Body of pancreas (tissue), 4 donors: ENCODE measurements around the gene SOX12.

ENCODE experiments used
- POLR2A ChIP-seq, 3 donors: fragments of 450-650 bp; IDR thresholded peaks; one replicate each; pipeline ENCODE4 v1.6.1; 2016; ENCODE audit warnings: antibody characterized with exemption in 3 of 3, mild to moderate bottlenecking in 2 of 3
- TF ChIP-seq, protein P1 (sequence below), 7 experiments: fragments of 450-650 bp in 4 of 7; fragments of 200-600 bp in 3 of 7; sonication (generic) in 3 of 7; IDR thresholded peaks; one replicate each; pipeline ENCODE4 v1.5.1; 2016 to 2019; ENCODE audit warnings: antibody characterized with exemption in 7 of 7

DNA sequence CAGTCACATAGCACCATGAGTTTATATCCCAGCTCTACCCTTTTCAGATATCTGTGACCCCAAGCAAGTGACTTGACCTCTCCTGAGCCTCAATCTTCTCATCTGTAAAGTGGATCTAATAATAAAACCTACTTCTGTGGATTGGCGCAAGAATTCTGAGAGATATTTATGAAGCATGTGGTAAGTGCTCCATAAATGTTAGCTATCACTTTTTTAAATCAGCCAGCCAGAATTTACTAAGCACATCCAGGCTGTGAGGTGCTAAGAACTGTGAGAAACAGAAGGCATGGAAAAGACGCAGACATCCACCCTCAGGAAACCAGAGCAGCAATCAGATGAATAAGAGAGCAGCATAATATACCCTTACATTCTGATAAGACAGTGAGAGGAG is 35.7 kb upstream of the SOX12 start:
- TF ChIP-seq, protein P1, sequence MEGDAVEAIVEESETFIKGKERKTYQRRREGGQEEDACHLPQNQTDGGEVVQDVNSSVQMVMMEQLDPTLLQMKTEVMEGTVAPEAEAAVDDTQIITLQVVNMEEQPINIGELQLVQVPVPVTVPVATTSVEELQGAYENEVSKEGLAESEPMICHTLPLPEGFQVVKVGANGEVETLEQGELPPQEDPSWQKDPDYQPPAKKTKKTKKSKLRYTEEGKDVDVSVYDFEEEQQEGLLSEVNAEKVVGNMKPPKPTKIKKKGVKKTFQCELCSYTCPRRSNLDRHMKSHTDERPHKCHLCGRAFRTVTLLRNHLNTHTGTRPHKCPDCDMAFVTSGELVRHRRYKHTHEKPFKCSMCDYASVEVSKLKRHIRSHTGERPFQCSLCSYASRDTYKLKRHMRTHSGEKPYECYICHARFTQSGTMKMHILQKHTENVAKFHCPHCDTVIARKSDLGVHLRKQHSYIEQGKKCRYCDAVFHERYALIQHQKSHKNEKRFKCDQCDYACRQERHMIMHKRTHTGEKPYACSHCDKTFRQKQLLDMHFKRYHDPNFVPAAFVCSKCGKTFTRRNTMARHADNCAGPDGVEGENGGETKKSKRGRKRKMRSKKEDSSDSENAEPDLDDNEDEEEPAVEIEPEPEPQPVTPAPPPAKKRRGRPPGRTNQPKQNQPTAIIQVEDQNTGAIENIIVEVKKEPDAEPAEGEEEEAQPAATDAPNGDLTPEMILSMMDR (IDR thresholded peaks at IDR 0.05): no peak
- no peak for TF ChIP-seq POLR2A (IDR thresholded peaks at IDR 0.05)
